ENCODE results near the gene IKZF2. TPM values are rescaled to one million over a fixed set of nuclear protein-coding genes. Genes with fewer than 3 reads are reported as not detected.

The IKZF2 gene
- total and polyA plus RNA-seq, 2 experiments from 2014 or later: 2.6 to 10.1 TPM

GRCh38 chr2:213084261-213084660 lies 67.2 kb downstream of the IKZF2 start:
- Mint-ChIP-seq H3K4me1 (peaks cover 28% of the 10 kb centered on the region), H3K27me3 (ENCODE audit: insufficient read depth, low read depth, poor library complexity) (no peaks in the 10 kb centered on the region), H3K4me3 (no peak overlapping the region), H3K9me3 (no peaks in the 10 kb centered on the region), H3K27ac (no peak overlapping the region; the same call in 1 of the 2 replicates), H3K36me3 (ENCODE audit: low read depth) (no peaks in the 10 kb centered on the region)
- Histone ChIP-seq H3K27me3 (ENCODE audit: insufficient read depth) (no peaks in the 10 kb centered on the region), H3K79me2 (replicated peaks; ENCODE audit: insufficient read depth) (no peaks in the 10 kb centered on the region), H3K9me2 (ENCODE audit: insufficient read depth) (no peaks in the 10 kb centered on the region), H2AFZ (no peak overlapping the region), H3K27ac (ENCODE audit: low read depth) (no peak overlapping the region), H3K4me2 (no peak overlapping the region), H3F3A (replicated peaks; ENCODE audit: low read depth) (no peaks in the 10 kb centered on the region), H3K36me3 (ENCODE audit: insufficient read depth) (no peaks in the 10 kb centered on the region), H4K20me1 (replicated peaks; ENCODE audit: insufficient read depth) (no peaks in the 10 kb centered on the region), H3K4me3 (no peak overlapping the region), H3K4me1 (ENCODE audit: insufficient read depth) (peaks cover 8% of the 10 kb centered on the region)
- DNase-seq (ENCODE audit: low spot score) (no peak), ATAC-seq (no peak)
- TF ChIP-seq ZNF331 (CRISPR knock-in tag; IDR thresholded peaks at IDR 0.05; ENCODE audit: low read depth): no peak

GRCh38 chr2:213080969-213081617 lies 70.3 kb downstream of the IKZF2 start:
- Histone ChIP-seq H4K20me1 (replicated peaks; ENCODE audit: insufficient read depth) (no peaks in the 10 kb centered on the region), H3K79me2 (replicated peaks; ENCODE audit: insufficient read depth) (no peaks in the 10 kb centered on the region), H3K4me3 (no peak overlapping the region), H3K4me2 (no peak overlapping the region), H3F3A (replicated peaks; ENCODE audit: low read depth) (no peaks in the 10 kb centered on the region), H3K27me3 (ENCODE audit: insufficient read depth) (no peaks in the 10 kb centered on the region), H3K4me1 (ENCODE audit: insufficient read depth) (peaks cover 8% of the 10 kb centered on the region; the same call in 1 of the 2 replicates), H2AFZ (no peak overlapping the region), H3K9me2 (ENCODE audit: insufficient read depth) (no peaks in the 10 kb centered on the region), H3K27ac (ENCODE audit: low read depth) (no peak overlapping the region), H3K36me3 (ENCODE audit: insufficient read depth) (no peaks in the 10 kb centered on the region)
- DNase-seq (ENCODE audit: low spot score): no peak
- H3K36me3 Mint-ChIP-seq (ENCODE audit: low read depth): no peaks in the 10 kb centered on the region
- H3K27ac Mint-ChIP-seq: no peak overlapping the region
- no peaks in the 10 kb centered on the region for H3K27me3 Mint-ChIP-seq (ENCODE audit: insufficient read depth, low read depth, poor library complexity)
- H3K9me3 Mint-ChIP-seq: no peaks in the 10 kb centered on the region
- H3K4me3 Mint-ChIP-seq: no peak overlapping the region
- TF ChIP-seq JUNB (IDR thresholded peaks at IDR 0.05; ENCODE audit: unreplicated experiment) (no peak), STAT1 (IDR thresholded peaks at IDR 0.05; ENCODE audit: unreplicated experiment) (no peak), ETS1 (IDR thresholded peaks at IDR 0.05) (no peak), CTCF (conservative IDR thresholded peaks at IDR 0.05; ENCODE audit: low read depth in 2 of 2) (no peak), EZH2phosphoT487 (IDR thresholded peaks at IDR 0.05; ENCODE audit: unreplicated experiment) (no peak), POLR2AphosphoS5 (IDR thresholded peaks at IDR 0.05; ENCODE audit: low read depth) (no peak)
- peaks cover 14% of the 10 kb centered on the region for H3K4me1 Mint-ChIP-seq
- ATAC-seq: no peak

- H3K4me1 Mint-ChIP-seq: peaks cover 4% of the 10 kb centered on the region; the same call in 2 of the 3 replicates
- no peaks in the 10 kb centered on the region for H3K27me3 Mint-ChIP-seq (ENCODE audit: insufficient read depth, low read depth, poor library complexity)
- H3K4me3 Mint-ChIP-seq: no peak overlapping the region
- no peaks in the 10 kb centered on the region for H3K79me2 ChIP-seq (replicated peaks; ENCODE audit: insufficient read depth)
- H3K36me3 Mint-ChIP-seq (ENCODE audit: low read depth): no peaks in the 10 kb centered on the region
- ATAC-seq (no peak), DNase-seq (ENCODE audit: low spot score) (no peak)
- no peak overlapping the region for H3K4me2 ChIP-seq
- no peaks in the 10 kb centered on the region for H3K9me3 Mint-ChIP-seq
- H2AFZ ChIP-seq: no peak overlapping the region
- no peaks in the 10 kb centered on the region for H3K9me2 ChIP-seq (ENCODE audit: insufficient read depth)
- H3K27ac Mint-ChIP-seq: no peak overlapping the region
- no peaks in the 10 kb centered on the region for H3K36me3 ChIP-seq (ENCODE audit: insufficient read depth)
- no peaks in the 10 kb centered on the region for H3F3A ChIP-seq (replicated peaks; ENCODE audit: low read depth)
- no peaks in the 10 kb centered on the region for H4K20me1 ChIP-seq (replicated peaks; ENCODE audit: insufficient read depth)
- H3K4me1 ChIP-seq (ENCODE audit: insufficient read depth): no peaks in the 10 kb centered on the region
- no peaks in the 10 kb centered on the region for H3K27me3 ChIP-seq (ENCODE audit: insufficient read depth)
- no peak overlapping the region for H3K4me3 ChIP-seq
- H3K27ac ChIP-seq (ENCODE audit: low read depth): no peak overlapping the region
- TF ChIP-seq EZH2phosphoT487 (IDR thresholded peaks at IDR 0.05; ENCODE audit: unreplicated experiment) (no peak), ZNF462 (CRISPR knock-in tag; IDR thresholded peaks at IDR 0.05) (no peak)
Observed at GRCh38 chr2:213079756-213080155, 71.7 kb downstream of the IKZF2 start.
